GM18858 (cell line): ENCODE data around the gene LIMS1.
"Not testable (repeated sequence)": the region's sequence is repeated elsewhere in the genome, so short reads cannot be mapped to it uniquely, and the experiment has no call there.

ENCODE experiments used
- ATAC-seq: cut with Tn5 transposase; IDR thresholded peaks from one replicate; pipeline ENCODE4 v1.9.1; 2021; ENCODE audit not compliant: unreplicated experiment

LIMS1 gene

DNA sequence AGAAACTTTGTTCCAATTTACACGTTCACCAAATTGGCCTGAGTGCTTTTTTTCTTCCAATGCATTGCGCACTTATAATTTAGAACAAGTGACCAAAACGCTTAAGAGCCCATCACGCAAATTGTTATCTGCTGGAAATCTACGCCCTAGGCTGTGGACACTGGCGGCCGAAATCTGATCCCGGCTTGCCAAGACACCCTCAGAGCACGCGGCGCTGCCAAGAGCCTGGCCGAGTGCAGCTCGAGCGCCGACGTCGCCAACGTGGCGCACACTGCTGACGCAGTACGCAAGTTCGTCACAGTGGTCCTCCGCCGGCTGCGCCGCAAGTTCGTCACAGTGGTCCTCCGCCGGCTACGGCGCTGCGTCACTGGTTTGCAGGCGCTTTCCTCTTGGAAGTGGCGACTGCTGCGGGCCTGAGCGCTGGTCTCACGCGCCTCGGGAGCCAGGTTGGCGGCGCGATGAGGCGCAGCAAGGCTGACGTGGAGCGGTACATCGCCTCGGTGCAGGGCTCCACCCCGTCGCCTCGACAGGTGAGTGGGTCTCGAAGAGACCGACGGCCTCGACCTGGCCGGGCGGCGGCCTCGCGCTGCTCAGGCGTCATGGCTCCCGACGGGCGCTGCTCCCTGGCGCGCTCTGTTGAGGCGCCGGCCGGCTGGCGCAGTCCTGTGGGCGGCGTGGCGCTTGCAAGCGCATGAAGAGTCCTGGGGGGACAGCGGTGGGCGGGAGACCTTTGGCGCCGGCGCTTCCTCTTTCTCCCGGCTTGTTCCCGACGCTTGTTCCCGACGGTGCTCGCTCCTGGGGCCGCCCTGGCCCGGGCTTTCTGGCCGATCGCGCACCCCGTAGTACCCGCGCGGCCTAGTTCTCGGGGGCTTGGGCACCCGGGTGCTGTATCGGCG, 185.1 kb downstream of the LIMS1 start, which contains the start of gene RANBP2:
Gene RANBP2, plus strand, starts transcription at position 334 of the 896 bp plus-strand sequence. Its CDS starts 125 bp downstream, at position 459.
- peak; percentile 96 for ATAC-seq

DNA sequence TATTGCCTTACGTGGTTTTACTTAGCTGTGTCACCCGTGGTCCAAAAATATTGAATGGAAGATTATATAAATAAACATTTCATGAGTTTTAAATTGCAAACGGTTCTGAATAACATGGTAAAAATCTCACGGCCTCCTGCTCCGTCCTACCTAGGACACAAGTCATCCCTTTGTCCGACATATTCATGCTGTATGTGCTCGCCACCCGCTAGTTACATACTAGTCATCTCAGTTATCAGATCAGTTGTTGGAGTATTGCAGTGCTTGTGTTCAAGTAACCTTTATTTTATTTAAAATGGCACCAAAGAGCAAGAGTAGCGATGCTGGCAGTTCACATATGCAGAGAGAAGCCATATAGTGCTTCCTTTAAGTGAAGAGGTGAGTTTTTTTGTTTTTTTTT, 191.8 kb downstream of the LIMS1 start:
- not testable (repeated sequence) for ATAC-seq

DNA sequence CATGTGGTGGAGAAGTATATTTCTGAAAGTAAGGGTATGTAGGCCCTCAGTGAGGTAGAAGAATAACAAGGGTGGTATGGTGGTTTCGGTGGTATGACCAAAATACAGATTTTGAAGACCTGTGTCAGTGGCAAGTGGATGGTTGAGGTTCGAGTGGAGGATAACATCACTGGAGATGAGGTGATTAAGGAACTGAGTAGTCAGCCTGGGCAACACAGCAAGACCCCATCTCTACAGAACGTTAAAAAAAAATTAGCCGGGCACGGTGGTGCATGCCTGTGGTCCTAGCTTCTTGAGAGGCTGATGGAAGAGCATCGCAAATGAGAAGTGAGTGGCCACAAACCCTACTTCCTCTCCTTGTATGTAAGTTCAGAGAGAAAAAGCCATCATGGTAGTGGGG, 200.4 kb downstream of the LIMS1 start:
- ATAC-seq = not testable (repeated sequence)
